Measurements from ENCODE around the gene DOK3.

The DOK3 gene

GRCh38 chr5:177496727-177497291 is 12.8 kb downstream of the DOK3 start:
- H3K4me3 ChIP-seq (ENCODE audit: low read depth, low read length), result peak overlapping the region; percentile 93
- CTCF ChIA-PET, result interaction anchor here (0.6 to 16.4 kb wide), 11 partner anchors 12 to 188 kb away, joined by 3 to 261 read pairs (median 9); partner anchors contain the start of genes DBN1 and DDX41
- POLR2A ChIA-PET, result interaction anchor here (0.5 to 15.7 kb wide), 29 partner anchors 8 to 187 kb away, joined by 3 to 401 read pairs (median 5); partner anchors contain the start of genes DBN1, DDX41 and GRK6
- TF ChIP-seq, protein P1, sequence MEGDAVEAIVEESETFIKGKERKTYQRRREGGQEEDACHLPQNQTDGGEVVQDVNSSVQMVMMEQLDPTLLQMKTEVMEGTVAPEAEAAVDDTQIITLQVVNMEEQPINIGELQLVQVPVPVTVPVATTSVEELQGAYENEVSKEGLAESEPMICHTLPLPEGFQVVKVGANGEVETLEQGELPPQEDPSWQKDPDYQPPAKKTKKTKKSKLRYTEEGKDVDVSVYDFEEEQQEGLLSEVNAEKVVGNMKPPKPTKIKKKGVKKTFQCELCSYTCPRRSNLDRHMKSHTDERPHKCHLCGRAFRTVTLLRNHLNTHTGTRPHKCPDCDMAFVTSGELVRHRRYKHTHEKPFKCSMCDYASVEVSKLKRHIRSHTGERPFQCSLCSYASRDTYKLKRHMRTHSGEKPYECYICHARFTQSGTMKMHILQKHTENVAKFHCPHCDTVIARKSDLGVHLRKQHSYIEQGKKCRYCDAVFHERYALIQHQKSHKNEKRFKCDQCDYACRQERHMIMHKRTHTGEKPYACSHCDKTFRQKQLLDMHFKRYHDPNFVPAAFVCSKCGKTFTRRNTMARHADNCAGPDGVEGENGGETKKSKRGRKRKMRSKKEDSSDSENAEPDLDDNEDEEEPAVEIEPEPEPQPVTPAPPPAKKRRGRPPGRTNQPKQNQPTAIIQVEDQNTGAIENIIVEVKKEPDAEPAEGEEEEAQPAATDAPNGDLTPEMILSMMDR (IDR thresholded peaks at IDR 0.05; ENCODE audit: insufficient read depth, low read length, missing control alignments), result no peak
- DNase-seq (ENCODE audit: low read depth, low spot score), result peak; percentile 67

GRCh38 chr5:177496070-177496726 is 13.4 kb downstream of the DOK3 start:
- ChIA-PET POLR2A (interaction anchor here (0.5 to 15.7 kb wide), 25 partner anchors 9 to 187 kb away, joined by 3 to 401 read pairs (median 5); partner anchors contain the start of genes DBN1, DDX41 and DOK3), CTCF (interaction anchor here (0.6 to 16.4 kb wide), 11 partner anchors 21 to 266 kb away, joined by 3 to 261 read pairs (median 4); partner anchors contain the start of genes DBN1 and DDX41)
- TF ChIP-seq, protein P1 (IDR thresholded peaks at IDR 0.05; ENCODE audit: insufficient read depth, low read length, missing control alignments), result peak; percentile 56
- H3K4me3 ChIP-seq (ENCODE audit: low read depth, low read length), result peak overlapping the region; percentile 93
- no peak for DNase-seq (ENCODE audit: low read depth, low spot score)

- CTCF ChIA-PET, result interaction anchor here (0.6 to 16.4 kb wide), 14 partner anchors 9 to 383 kb away, joined by 3 to 261 read pairs (median 4); partner anchors contain the start of genes DBN1 and DDX41
- DNase-seq (ENCODE audit: low read depth, low spot score), result peak; percentile 78
Observed at GRCh38 chr5:177495243-177496060, 14.2 kb downstream of the DOK3 start.

GRCh38 chr5:177494346-177495195 is 15.1 kb downstream of the DOK3 start:
- ChIA-PET POLR2A (interaction anchor here (0.9 to 15.7 kb wide), 14 partner anchors 15 to 185 kb away, joined by 3 to 401 read pairs (median 6); partner anchors contain the start of genes DBN1, DOK3 and TMED9), CTCF (interaction anchor here (0.9 to 16.4 kb wide), 9 partner anchors 8 to 382 kb away, joined by 3 to 261 read pairs (median 4); partner anchors contain the start of gene DBN1)
- H3K4me3 ChIP-seq (ENCODE audit: low read depth, low read length), result peak overlapping the region; percentile 93
- TF ChIP-seq, protein P1 (IDR thresholded peaks at IDR 0.05; ENCODE audit: insufficient read depth, low read length, missing control alignments), result peak; percentile 69
- no peak for DNase-seq (ENCODE audit: low read depth, low spot score)

More at GRCh38 chr5:177495243-177496060, 14.2 kb downstream of the DOK3 start:
- TF ChIP-seq, protein P1 (IDR thresholded peaks at IDR 0.05; ENCODE audit: insufficient read depth, low read length, missing control alignments), result no peak
- H3K4me3 ChIP-seq (ENCODE audit: low read depth, low read length), result peak overlapping the region; percentile 93
- POLR2A ChIA-PET, result interaction anchor here (0.8 to 15.7 kb wide), 22 partner anchors 12 to 186 kb away, joined by 3 to 401 read pairs (median 6); partner anchors contain the start of genes DBN1, DOK3 and TMED9

- H3K4me3 ChIP-seq (ENCODE audit: low read depth, low read length), result peak overlapping the region; percentile 93
- POLR2A ChIA-PET, result interaction anchor here (1.2 to 15.7 kb wide), 6 partner anchors 15 to 60 kb away, joined by 4 to 401 read pairs (median 6); partner anchors contain the start of genes DBN1 and DOK3
- TF ChIP-seq, protein P1 (IDR thresholded peaks at IDR 0.05; ENCODE audit: insufficient read depth, low read length, missing control alignments), result no peak
- DNase-seq (ENCODE audit: low read depth, low spot score), result no peak
- CTCF ChIA-PET, result interaction anchor here (1.2 to 16.4 kb wide), 5 partner anchors 8 to 103 kb away, joined by 3 to 261 read pairs (median 8); partner anchors contain the start of gene DBN1
Observed at GRCh38 chr5:177493795-177494345, 15.8 kb downstream of the DOK3 start.

Data from AG04449 (cell line).